GM23248 (cell line): ENCODE results near the gene SPDYE18. TPM values are rescaled to one million over a fixed set of nuclear protein-coding genes. Genes with fewer than 3 reads are reported as not detected.
"Not testable (repeated sequence)": the region's sequence is repeated elsewhere in the genome, so short reads cannot be mapped to it uniquely, and the experiment has no call there.

Experiments
- DNase-seq: peaks from one replicate; pipeline ENCODE4 v3.0.0-alpha.2; 2015
- H2AFZ ChIP-seq: fragments of 200-600 bp; sonication (generic); 2 replicates; pipeline ENCODE4 v1.6.1; 2016; ENCODE audit warnings: antibody characterized with exemption
- H3F3A ChIP-seq: fragments of 200-600 bp; sonication (generic); 2 replicates; pipeline ENCODE4 v1.6.1; 2016; ENCODE audit warnings: mild to moderate bottlenecking, antibody characterized with exemption, mixed run types; ENCODE audit not compliant: insufficient read depth
- H3K27ac ChIP-seq: fragments of 200-600 bp; sonication (generic); 2 replicates; pipeline ENCODE4 v1.5.1; 2016; ENCODE audit warnings: mild to moderate bottlenecking
- H3K27me3 ChIP-seq: fragments of 200-600 bp; sonication (generic); replicated peaks from 2 replicates; pipeline ENCODE4 v1.6.1; 2016; ENCODE audit warnings: mild to moderate bottlenecking; ENCODE audit not compliant: insufficient read depth
- H3K36me3 ChIP-seq: fragments of 200-600 bp; sonication (generic); 2 replicates; pipeline ENCODE4 v1.6.1; 2016; ENCODE audit warnings: low read depth, mild to moderate bottlenecking
- H3K4me1 ChIP-seq: fragments of 200-600 bp; sonication (generic); 2 replicates; pipeline ENCODE4 v1.6.1; 2016; ENCODE audit warnings: mild to moderate bottlenecking; ENCODE audit not compliant: insufficient read depth
- H3K4me2 ChIP-seq: fragments of 200-600 bp; sonication (generic); one replicate; pipeline ENCODE4 v1.6.1; 2016; ENCODE audit warnings: mild to moderate bottlenecking; ENCODE audit not compliant: unreplicated experiment
- H3K4me3 ChIP-seq: fragments of 200-600 bp; sonication (generic); 2 replicates; pipeline ENCODE4 v1.5.1; 2016; ENCODE audit warnings: mild to moderate bottlenecking
- H3K79me2 ChIP-seq: fragments of 200-600 bp; sonication (generic); 2 replicates; pipeline ENCODE4 v1.6.1; 2016; ENCODE audit warnings: mild to moderate bottlenecking; ENCODE audit not compliant: insufficient read depth
- H3K9ac ChIP-seq: fragments of 200-600 bp; sonication (generic); 2 replicates; pipeline ENCODE4 v1.6.1; 2016; ENCODE audit warnings: mild to moderate bottlenecking
- H3K9me2 ChIP-seq: fragments of 200-600 bp; sonication (generic); 2 replicates; pipeline ENCODE4 v1.6.1; 2016; ENCODE audit warnings: mixed run types, mild to moderate bottlenecking, moderate library complexity; ENCODE audit not compliant: insufficient read depth
- H3K9me3 ChIP-seq: fragments of 200-600 bp; sonication (generic); one replicate; pipeline ENCODE4 v1.6.1; 2017; ENCODE audit warnings: low read depth
- H4K20me1 ChIP-seq: fragments of 200-600 bp; sonication (generic); 2 replicates; pipeline ENCODE4 v1.6.0; 2016; ENCODE audit not compliant: insufficient read depth
- WGBS, 2 experiments: methylation state at CpG; one replicate each; pipeline ENCODE4 v1.1.6; 2015 to 2017; ENCODE audit warnings: low lambda C conversion rate in 2 of 2, low coverage in 1 of 2; ENCODE audit errors: missing lambda C conversion rate in 2 of 2; 5-methylcytosine and 5-hydroxymethylcytosine counted together
- in situ Hi-C: fragments of 300-500 bp; cut with MboI; formaldehyde crosslinking; loops from 2 replicates; pipeline ENCODE4 v1.15.0; 2020
- polyA plus RNA-seq: library from polyadenylated mRNA; unstranded; fragments of >200 nt; fragmentation: Nextera tagmentation; extraction: Ambion mirVana; gene quantifications from 2 replicates; pipeline ENCODE4 v1.2.1, GENCODE V29; 2016
- total RNA-seq: library from RNA; depleted of rRNA; stranded (reverse); fragments of >200 nt; shearing (Covaris generic); gene quantifications from 2 replicates; pipeline ENCODE4 v1.2.3, GENCODE V29; 2014

The SPDYE18 gene
- total and polyA plus RNA-seq, 2 experiments from 2014 or later: not detected

DNA sequence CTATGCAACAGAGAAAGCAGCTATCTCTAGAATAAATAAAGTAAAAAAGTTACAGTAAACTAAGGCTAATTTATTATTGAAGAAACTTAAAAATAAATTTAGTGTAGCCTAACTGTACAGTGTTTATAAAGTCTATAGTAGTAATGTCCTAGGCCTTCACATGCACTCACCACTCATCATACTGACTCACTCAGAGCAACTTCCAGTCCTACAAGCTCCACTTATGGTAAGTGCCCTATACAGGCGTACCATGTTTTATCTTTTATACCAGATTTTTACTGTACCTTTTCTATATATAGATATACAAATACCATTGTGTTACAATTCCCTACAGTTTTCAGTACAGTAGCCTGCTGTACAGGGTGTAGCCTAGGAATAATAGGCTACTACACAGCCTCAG lies 19.8 kb upstream of the SPDYE18 start:
- 82 to 87% methylated on average over 1 of the region's 1 CpG for WGBS, 2 experiments

DNA sequence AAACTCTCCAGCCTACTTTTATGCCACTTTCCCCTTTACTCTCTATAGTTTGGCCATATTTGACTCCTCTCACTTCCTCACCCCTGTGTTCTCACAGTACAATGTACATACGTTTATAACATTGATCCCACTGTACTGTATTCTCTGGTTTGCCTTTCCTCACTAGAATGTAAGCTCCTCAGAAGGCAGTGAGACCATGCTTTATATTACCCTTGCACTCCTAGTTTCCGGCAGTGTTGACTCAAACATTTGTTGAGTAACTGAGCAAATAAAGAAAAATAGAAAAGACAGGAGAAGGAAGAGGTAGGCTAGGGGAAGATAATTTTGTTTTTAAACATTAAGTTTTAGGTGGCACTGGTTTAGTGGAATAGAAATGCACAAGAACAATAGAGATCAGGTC lies 17.9 kb upstream of the SPDYE18 start:
- H3K4me1 ChIP-seq, H3K4me3 ChIP-seq, H3K9ac ChIP-seq, H3K9me2 ChIP-seq, H3K27ac ChIP-seq, H3F3A ChIP-seq, H2AFZ ChIP-seq, H3K36me3 ChIP-seq, H3K9me3 ChIP-seq, DNase-seq, H3K79me2 ChIP-seq, in situ Hi-C loops, H3K4me2 ChIP-seq, H3K27me3 ChIP-seq, H4K20me1 ChIP-seq: not testable (repeated sequence)
- 94 to 100% methylated on average over 2 of the region's 2 CpGs for WGBS, 2 experiments

More for the DNA sequence above, 19.8 kb upstream of the SPDYE18 start:
- H3K9me3 ChIP-seq, H3K9ac ChIP-seq, H3K4me1 ChIP-seq, H3K9me2 ChIP-seq, H3K4me3 ChIP-seq, H2AFZ ChIP-seq, H3K79me2 ChIP-seq, H4K20me1 ChIP-seq, H3K4me2 ChIP-seq, H3F3A ChIP-seq, in situ Hi-C loops, H3K27me3 ChIP-seq, H3K27ac ChIP-seq, H3K36me3 ChIP-seq: not testable (repeated sequence)
- peak; percentile 1 for DNase-seq

DNA sequence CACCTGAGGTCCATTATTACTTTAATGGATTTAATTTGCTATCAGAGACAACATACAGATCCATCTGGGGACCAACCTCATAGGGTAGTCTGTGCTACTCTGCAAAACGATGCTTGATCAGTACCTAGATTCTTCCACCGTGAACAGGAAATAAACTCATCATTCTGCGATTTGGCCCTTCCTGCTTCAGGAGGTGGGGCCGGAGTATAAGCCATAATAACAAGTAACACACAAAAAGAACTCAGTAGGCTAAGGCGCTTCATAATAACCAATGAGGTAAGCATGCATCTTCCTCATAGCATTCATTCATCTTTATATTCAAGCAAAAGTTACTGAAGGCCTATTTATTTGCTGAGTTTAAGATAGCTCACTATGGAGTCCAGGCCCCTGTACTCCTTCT lies 17.3 kb upstream of the SPDYE18 start:
- H3K4me3 ChIP-seq, H2AFZ ChIP-seq, in situ Hi-C loops, H3K4me1 ChIP-seq, H3K9me2 ChIP-seq, H3K36me3 ChIP-seq, H4K20me1 ChIP-seq, H3K9me3 ChIP-seq, H3K9ac ChIP-seq, H3K4me2 ChIP-seq, H3K27ac ChIP-seq, H3K27me3 ChIP-seq, H3F3A ChIP-seq, DNase-seq, H3K79me2 ChIP-seq: not testable (repeated sequence)
- 81 to 88% methylated on average over 4 to 5 of the region's 5 CpGs for WGBS, 2 experiments

DNA sequence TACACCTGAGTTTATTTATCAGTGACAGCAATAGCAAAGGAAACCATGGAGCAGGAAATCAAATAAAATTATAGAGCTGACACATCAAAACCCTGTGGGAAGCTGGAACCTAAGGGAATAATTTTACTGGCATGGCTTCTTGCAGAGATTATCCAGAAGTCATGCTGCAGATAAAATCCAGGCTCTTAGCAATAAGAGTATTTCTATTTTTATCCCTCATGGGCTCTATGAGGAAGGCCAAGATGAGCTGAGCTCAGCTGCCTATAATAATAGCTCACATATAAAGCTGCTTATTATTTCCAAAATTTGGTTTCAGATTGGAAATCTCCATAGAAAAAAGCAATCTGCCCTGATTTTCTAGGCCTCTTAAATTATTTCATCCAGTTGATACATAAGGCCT lies 16.8 kb upstream of the SPDYE18 start:
- H3K79me2 ChIP-seq, H3K9me3 ChIP-seq, H3F3A ChIP-seq, H3K27me3 ChIP-seq, H4K20me1 ChIP-seq, H2AFZ ChIP-seq, H3K9me2 ChIP-seq, H3K4me3 ChIP-seq, H3K9ac ChIP-seq, DNase-seq, H3K4me1 ChIP-seq, H3K36me3 ChIP-seq, in situ Hi-C loops, H3K4me2 ChIP-seq, H3K27ac ChIP-seq: not testable (repeated sequence)

DNA sequence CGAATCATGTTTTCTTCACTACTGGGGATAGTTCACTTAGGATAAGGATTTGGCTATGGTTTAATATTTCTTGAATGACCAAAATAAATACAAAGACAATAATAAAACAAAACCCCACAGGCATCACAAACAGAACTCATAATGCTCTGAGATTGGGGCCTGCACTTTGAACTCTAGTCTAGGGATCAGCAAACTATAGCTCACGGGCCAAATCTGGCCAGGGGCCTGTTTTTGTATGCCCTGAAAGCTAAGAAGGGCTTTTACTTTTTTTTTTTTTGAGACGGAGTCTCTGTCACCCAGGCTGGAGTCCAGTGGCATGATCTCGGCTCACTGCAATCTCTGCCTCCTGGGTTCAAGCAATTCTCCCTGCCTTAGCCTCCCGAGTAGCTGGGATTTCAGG lies 14.7 kb upstream of the SPDYE18 start:
- H4K20me1 ChIP-seq, H3K36me3 ChIP-seq, H3F3A ChIP-seq, H3K79me2 ChIP-seq, H3K9ac ChIP-seq, DNase-seq, H3K4me3 ChIP-seq, H3K9me2 ChIP-seq, H3K4me2 ChIP-seq, H3K27ac ChIP-seq, H3K4me1 ChIP-seq, H2AFZ ChIP-seq, in situ Hi-C loops, H3K9me3 ChIP-seq, H3K27me3 ChIP-seq: not testable (repeated sequence)
- 94 to 96% methylated on average over 5 of the region's 5 CpGs for WGBS, 2 experiments

DNA sequence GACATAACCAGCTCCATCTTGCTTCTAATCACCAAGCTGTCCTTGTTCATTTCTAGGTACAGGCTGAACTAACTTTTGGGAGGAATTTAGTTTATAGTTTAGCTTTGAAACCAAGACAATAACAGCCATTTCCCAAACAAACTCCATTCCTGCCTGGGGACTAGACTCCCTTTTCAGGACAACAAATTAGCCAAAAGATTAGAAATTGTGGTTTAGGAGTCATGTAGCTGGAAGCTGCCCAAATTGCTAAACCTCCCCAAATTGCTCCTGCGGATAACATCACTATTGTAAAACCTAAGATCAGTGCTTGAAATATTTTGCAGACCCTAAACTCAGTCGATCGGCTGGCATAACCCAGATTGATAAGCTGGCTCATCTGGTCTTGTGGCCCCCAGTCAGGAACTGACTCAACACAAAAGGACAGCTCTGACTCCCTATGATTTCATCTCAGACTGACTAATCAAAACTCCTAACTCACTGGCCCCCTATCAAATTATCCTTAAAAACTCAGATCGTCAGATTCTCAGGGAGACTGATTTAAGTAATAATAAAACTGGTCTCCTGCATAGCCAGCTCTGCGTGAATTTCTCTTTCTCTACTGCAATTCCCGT lies 12.5 kb upstream of the SPDYE18 start:
- WGBS, 2 experiments: 22 to 54% methylated on average over 3 to 4 of the region's 6 CpGs

DNA sequence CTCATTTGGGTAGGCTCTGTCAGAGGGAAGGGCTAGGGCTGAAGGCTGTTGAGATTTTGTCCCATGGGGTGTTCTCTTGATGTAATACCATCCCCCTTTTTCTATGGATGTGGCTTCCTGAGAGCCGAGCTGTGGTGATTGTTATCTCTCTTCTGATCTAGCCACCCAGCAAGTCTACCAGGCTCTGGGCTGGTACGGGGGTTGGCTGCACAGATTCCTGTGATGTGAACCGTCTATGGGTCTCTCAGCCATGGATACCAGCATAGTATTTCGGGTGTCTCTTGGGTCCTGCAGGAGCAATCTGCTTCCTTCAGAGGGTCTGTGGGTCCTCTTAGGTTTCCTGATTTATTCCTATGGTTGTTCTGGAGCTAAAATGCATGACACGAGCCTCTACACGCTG lies 8.8 kb upstream of the SPDYE18 start:
- H3K36me3 ChIP-seq, H3K4me1 ChIP-seq, H3K9me3 ChIP-seq, H3K27ac ChIP-seq, H3K4me3 ChIP-seq, in situ Hi-C loops, H4K20me1 ChIP-seq, H3K27me3 ChIP-seq, H3K79me2 ChIP-seq, H2AFZ ChIP-seq, H3K9me2 ChIP-seq, DNase-seq, H3F3A ChIP-seq, H3K4me2 ChIP-seq, H3K9ac ChIP-seq: not testable (repeated sequence)
- WGBS, 2 experiments: 90 to 91% methylated on average over 6 of the region's 6 CpGs

More for the DNA sequence above, 12.5 kb upstream of the SPDYE18 start:
- Histone ChIP-seq H3K4me2 (peak overlapping the region; percentile 14), H3K27ac (peak overlapping the region; percentile 7; the same call in 1 of the 2 replicates)
- H3K79me2 ChIP-seq, H4K20me1 ChIP-seq, H3K36me3 ChIP-seq, H3K4me1 ChIP-seq, H3K9me3 ChIP-seq, H3K4me3 ChIP-seq, H3F3A ChIP-seq, H2AFZ ChIP-seq, H3K27me3 ChIP-seq, H3K9me2 ChIP-seq, in situ Hi-C loops, H3K9ac ChIP-seq: not testable (repeated sequence)
- peak; percentile 32 for DNase-seq

DNA sequence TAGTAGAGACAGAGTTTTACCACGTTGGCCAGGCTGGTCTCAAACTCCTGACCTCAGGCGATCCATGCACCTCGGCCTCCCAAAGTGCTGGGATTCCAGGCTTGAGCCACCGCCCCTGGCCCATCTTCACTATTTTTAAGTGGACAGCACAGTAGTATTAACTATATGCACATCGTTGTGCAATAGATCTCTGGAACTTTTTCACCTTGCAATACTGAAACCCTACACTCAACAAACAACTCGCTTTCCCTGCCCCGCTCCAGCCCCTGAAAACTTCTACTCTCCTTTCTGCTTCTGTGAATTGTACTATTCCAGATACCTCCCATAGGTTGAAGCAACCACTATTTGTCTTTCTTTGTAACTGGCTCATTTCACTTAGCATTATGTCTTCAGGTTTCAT lies 3.5 kb upstream of the SPDYE18 start:
- H4K20me1 ChIP-seq, H3K9ac ChIP-seq, H3K36me3 ChIP-seq, H3K4me2 ChIP-seq, H3K27ac ChIP-seq, H3K9me2 ChIP-seq, H2AFZ ChIP-seq, in situ Hi-C loops, H3K4me3 ChIP-seq, H3K79me2 ChIP-seq, H3K9me3 ChIP-seq, DNase-seq, H3K27me3 ChIP-seq, H3K4me1 ChIP-seq, H3F3A ChIP-seq: not testable (repeated sequence)
- WGBS, 2 experiments: 95 to 97% methylated on average over 7 of the region's 7 CpGs
